Myocyte (in vitro differentiated cells): ENCODE data around the gene ATG16L2. TPM values are rescaled to one million over a fixed set of nuclear protein-coding genes. Genes with fewer than 3 reads are reported as not detected.
A peak's percentile ranks its signal among the peaks of the same experiment; 100 is the strongest.
"Not testable (repeated sequence)": the region's sequence is repeated elsewhere in the genome, so short reads cannot be mapped to it uniquely, and the experiment has no call there.

Experiments used
- DNase-seq: peaks from one replicate; pipeline ENCODE4 v3.0.0-alpha.2; 2012; ENCODE audit warnings: low read depth
- total RNA-seq: library from RNA; depleted of rRNA; stranded (reverse); fragments of >200 nt; gene quantifications from 2 replicates; pipeline ENCODE4 v1.2.3, GENCODE V29; 2014

The ATG16L2 gene
- total RNA-seq, 1 donor from 2014 or later = 23.0 TPM

DNA sequence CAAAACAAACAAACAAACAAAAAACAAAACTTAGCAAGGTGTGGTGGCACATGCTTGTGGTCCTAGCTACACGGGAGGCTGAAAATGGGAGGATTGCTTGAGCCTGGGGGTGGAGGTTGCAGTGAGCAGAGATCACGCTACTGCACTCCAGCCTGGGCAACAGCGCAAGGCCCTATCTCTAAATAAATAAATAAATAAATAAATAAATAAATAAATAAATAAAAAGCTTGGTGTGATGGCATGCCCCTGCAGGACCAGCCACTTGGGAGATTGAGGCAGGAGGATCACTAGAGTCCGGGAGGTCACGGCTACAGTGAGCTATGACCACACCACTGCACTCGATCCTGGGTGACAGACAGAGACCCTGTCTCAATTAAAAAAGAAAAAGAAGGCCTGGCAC is 11.4 kb upstream of the ATG16L2 start:
- DNase-seq = no peak

DNA sequence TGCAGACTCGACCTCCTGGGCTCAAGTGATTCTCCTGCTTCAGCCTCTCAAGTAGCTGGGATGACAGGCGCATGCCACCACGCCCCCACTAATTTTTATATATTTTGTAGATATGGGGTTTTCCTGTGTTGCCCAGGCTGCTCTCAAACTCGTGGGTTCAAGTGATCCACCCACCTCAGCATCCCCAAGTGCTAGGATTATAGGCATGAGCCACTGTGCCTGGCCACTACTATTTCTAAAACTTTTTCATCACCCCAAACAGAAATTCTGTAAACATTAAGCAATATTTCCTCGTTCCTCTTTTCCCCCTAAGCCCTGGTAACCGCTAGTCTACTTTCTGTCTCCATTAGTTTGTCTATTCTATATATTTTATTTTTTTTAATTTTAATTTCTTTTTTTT is 9.0 kb upstream of the ATG16L2 start:
- DNase-seq = no peak

- not testable (repeated sequence) for DNase-seq
Observed at GRCh38 chr11:72806378-72806777, 7.8 kb upstream of the ATG16L2 start.

DNA sequence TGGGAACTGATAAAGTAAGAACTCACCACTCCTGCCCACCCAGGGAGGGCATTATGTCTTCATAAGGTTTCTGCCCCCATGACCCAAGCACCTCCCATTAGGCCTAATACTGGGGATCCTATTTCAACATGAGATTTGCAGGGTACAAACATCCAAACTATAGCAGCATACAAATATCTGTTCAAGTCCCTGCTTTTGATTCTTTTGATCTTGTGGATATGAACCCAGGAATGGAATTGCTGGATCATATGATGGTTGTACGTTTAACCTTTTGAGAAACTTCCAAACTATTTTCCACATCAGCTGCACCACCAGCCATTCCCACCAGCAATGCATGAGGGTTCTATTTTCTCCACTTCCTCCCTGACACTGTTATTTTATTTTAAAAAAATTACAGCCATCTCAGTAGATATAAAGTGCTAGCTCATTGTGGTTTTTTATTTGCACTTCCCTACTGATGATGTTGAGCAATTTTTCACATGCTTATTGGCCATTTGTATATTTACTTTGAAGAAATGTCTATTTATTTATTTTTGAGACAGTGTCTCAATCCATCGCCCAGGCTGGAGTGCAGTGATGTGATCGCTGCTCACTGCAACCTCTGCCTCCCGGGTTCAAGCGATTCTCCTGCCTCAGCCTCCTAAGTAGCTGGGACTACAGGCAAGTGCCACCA is 7.1 kb upstream of the ATG16L2 start:
- peak; percentile 36 for DNase-seq

DNA sequence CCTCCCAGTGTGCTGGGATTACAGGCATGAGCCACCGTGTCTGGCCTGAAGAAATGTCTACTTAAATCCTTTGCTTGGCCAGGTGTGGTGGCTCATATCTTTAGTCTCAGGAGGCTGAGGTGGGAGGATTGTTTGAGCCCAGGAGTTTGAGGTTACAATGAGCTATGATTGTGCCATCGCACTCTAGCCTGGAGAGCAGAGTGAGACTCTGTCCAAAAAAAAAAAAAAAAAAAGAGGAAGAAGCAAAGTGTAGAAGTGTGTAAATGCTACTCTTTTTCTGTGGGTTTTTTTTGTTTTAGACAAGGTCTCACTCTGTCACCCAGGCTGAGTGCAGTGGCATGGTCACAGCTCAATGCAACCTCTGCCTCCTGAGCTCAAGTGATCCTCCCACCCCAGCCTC is 6.4 kb upstream of the ATG16L2 start:
- no peak for DNase-seq

GRCh38 chr11:72808331-72808798 is 5.8 kb upstream of the ATG16L2 start:
- no peak for DNase-seq

DNA sequence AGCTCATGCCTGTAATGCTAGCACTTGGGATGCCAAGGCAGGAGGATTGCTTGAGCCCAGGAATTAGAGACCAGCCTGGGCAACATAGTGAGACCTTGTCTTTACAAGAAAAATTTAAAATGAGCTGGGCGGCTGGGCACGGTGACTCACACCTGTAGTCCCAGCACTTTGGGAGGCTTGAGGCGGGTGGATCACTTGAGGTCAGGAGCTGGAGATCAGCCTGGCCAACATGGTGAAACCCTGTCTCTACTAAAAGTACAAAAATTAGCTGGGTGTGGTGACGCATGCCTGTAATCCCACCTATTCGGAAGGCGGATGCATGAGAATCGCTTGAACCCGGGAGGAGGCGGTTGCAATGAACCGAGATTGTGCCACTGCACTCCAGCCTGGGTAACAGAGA is 2.5 kb upstream of the ATG16L2 start:
- not testable (repeated sequence) for DNase-seq

GRCh38 chr11:72812604-72812966 is 1.6 kb upstream of the ATG16L2 start:
- peak; percentile 3 for DNase-seq

- DNase-seq = peak; percentile 76
Observed at GRCh38 chr11:72812967-72813739, 1.1 kb upstream of the ATG16L2 start.

DNA sequence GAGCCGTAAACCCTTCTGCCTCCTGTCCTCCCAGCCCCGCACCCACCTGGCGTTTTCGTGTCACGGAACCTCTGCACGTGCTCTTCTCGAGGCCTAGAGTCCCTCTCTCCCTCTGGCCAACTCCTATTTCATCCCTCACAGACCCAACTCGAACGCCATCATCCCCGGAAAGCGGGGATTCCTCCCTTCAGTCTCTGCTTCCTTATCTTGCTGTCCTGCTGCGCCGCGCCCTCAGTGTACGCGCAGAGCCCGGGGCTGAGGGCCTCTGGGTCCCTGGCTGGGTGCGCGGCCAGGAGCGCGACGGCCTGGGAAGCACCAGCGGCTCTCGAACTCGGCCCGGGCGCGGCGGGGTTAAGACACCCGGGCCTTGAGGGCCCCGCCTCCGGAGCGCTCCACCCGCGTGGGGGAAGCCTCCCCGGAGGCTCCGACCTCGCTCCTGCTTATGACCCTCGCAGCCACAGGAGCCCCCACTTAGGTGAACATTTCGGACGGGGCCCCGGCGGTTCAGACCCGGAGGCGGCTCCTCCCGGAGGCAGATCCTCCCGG is 398 bp upstream of the ATG16L2 start:
- peak; percentile 88 for DNase-seq

- peak; percentile 82 for DNase-seq
Observed at GRCh38 chr11:72815110-72815618, 953 bp downstream of the ATG16L2 start.

GRCh38 chr11:72816404-72816990 is 2.3 kb downstream of the ATG16L2 start:
- DNase-seq = peak; percentile 63

GRCh38 chr11:72817966-72818365 is 3.8 kb downstream of the ATG16L2 start:
- DNase-seq = no peak

DNA sequence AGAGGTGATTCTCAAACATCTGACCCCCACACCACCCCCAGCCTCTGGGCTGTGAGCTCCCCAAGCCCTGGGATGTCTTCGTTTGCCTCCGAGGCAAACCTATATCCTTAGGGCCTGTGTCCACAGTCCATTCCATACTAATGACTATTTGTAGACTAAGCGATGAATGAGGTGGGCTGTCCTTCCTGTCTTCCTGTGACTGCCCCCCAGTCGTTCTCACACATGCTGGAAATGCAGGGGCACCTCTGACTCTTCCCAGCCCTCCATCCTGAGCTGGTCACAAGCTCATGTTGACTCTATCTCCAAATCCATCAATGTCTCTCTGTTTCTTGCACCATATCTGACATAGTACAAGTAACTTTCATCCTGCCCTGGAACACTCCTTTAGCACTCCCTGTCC is 4.8 kb downstream of the ATG16L2 start:
- no peak for DNase-seq

DNA sequence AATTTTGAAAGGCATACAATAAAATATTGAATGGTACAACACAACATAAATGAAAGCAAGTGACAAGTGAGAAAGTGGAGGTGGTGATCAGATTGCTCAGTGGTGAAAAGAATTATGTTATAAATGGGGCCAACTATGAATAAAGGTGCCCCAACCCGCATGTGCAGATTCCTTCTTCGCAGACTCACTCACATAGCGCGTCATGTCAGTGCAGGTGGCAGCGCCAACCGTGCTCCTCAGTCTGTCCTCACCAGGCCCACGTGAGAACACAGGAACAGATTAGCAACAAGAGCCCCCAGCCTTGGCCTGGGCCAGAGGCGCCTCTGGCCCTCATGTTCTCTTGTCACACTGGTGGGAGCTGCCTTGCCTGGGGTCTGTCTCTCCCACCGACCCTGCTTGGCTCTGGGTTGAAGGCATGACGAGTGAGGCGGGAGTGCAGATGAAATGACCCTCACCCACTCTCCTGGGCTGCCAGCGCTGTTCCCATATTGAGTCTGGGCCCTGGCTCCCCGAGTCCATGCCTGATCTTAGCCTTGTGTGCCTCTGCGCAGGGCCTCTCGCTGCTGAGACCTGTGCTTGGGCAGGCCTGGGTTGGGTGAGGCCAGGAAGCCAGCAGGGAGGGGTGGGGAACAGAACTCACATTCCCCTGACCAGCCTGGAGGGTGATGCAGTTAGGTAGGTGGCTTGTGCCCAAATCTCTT is 6.4 kb downstream of the ATG16L2 start:
- no peak for DNase-seq

DNA sequence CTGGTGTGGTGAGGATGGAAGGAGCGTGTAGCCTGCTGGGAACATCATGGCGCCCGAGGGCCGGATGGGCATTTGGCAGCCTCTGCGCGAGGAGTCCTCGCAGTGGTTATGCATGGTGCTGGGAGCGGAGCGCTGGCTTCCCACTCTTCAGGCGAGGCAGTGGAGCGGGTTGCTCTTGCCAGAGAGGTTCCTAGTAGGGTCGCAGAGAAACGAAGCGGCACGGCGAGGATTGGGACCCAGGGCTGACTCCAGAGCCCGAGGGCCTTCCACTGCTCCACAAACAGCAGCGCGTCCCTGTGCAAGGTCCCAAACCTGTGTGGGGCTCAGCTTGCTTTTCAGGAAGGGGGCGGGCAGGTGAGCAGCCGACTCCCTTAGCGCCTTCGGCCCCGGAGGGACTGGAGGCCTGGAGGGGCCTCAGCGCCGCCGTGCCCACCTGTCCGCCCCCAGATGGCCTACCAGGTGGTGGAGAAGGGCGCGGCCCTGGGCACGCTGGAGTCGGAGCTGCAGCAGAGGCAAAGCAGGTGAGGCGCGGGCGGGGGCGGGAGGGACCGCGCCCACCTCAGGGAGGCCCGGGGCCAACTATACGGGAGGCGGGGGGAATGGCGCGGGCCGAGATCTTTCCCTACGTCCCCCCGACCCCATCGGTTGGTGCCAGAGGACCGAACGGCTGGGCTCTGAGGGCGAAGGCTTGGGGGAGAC is 7.2 kb downstream of the ATG16L2 start:
- DNase-seq = no peak

DNA sequence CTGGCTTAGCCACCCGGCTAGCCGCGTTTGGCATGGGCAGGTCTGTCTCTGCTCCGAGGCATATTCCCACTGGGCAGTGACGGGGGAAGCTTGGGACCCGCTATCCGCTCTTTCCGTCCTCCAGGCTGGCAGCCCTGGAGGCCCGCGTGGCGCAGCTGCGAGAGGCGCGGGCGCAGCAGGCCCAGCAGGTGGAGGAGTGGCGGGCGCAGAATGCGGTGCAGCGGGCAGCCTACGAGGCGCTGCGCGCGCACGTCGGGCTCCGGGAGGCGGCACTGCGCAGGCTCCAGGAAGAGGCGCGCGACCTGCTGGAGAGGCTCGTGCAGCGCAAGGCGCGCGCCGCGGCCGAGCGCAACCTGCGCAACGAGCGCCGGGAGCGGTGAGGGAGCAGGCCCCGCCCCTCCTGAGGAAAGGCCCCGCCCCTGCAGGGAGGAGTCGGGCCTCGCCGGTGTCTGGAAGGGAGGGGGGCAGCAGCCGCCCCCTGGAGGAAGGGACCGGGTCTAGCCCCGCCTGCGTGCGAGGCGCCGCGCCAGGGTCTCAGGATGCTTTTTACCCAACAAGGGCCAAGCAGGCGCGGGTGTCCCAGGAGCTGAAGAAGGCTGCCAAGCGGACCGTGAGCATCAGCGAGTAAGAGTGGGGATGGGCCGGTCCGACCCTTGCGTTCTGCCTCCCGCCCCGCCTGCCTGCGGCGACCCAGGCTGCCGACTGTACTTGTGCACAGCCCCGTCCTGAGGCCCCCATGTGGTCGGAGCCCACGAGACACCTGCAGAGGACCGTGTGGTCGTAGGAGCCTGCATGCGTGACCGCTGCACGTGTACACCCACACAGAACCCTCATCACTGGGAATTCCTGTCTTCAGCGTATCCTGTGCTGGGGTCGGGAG is 7.9 kb downstream of the ATG16L2 start:
- no peak for DNase-seq

DNA sequence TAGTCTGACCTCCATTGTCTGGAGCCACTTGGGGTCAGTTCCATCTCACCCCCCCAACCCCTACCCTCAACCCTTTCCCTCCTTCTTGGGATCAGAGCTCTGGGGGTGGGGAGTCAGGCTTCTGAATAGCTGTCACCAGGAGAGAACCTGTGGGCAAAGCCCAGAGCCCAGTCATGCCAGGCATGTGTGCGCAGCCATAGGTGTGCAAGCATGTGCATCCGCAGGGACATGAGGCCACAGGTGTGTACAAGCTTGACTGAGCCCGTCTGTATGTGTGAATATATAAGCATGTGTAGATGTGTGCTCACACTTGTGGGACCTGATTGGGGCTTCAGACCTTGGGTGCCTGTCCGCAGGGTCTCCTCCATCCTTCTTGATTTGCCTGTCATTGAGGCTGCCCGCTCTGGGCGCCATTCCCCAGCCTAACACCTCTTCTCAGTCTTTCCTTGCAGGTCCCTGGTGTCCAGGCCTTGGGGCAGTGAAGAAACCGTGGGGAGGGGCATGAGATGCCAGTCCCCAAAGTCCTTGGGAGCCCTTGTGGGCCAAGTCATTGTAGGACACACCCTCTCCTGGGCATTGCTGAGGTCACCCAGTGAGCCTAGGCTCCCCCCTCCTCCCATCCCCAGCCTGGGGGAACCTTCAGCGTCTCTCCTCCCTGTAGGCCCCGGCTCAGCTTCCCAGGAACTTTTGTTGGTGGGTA is 9.0 kb downstream of the ATG16L2 start:
- DNase-seq = no peak

DNA sequence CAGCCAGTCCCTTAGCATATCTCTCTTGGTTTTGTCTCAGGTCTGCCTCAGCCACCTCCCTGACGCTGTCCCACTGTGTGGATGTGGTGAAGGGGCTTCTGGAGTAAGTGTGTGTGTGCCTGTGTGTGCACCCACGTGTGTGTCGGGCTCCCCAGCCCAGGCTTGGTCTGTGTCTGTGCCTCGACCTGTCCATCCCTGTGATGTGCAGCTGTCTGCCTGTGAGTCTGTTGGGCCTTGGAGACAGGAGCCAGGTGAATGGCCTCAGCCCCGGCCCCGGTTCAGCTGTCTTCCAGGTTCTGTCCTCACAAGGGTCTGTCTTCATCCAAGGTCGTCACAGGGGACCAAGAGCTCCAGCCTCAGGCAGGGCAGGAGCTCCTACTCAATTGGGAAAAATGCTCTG is 9.8 kb downstream of the ATG16L2 start:
- DNase-seq = no peak
